HG03460 (cell line): ENCODE results near the gene CADM1.

Experiments
- ATAC-seq: cut with Tn5 transposase; IDR thresholded peaks from one replicate; pipeline ENCODE4 v1.9.1; 2021; ENCODE audit not compliant: unreplicated experiment

Gene CADM1

DNA sequence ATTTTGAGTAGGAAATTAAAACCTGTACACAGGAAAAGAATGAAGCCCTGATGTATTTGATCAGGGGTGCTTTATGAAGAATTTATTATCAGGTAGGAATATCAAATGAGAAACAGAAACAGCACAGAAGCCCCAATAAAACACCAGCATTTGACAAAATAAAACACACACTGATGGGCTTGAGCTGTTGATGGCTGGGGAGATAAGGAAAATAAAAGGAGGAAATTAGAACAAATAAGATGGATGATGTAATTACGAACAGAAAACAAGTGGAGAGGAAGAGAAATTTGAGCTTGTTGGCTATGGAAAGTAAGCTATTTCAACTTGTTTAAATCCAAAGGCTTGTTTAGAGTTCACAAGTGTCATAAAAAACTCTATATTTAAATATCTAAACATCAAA, 213.7 kb downstream of the CADM1 start:
- no peak for ATAC-seq

DNA sequence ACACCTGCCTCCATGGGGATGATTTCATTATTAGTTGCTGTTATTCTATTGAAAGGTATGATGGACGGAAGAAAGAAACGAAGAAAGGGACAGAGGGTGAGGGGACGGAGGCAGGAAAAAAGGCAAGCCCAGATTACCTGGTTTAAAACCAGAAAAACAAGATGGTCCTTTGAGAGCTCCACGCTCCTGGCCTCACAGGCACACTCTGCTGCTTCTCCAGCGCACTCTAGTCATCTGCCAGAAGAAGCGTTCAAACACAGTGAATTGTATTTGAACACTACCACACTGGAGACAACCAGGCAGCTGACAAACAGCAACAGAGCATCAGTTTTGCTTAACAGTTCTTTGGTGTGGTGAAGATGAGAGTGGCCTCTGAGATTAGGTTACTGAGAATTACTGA, 216.9 kb downstream of the CADM1 start:
- ATAC-seq, result no peak

DNA sequence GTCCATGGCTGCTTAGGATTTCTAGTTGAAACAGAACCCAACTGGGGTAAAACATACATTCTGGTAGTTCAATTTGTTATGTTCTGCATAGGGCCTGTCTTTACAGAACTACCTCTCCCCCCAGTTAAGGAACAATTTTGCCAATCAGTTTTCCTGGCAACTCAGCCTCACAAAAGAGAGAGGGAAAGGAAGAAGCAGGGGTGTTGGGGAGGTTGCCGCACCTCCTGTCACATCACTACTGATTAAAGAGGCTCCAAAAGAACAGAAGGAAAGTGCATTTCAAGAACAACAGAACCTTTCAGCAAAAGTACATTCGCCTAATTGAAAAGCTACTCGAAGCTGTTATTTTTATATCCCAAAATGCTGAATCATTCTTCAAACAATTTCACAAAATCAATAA, 217.6 kb downstream of the CADM1 start:
- ATAC-seq, result no peak

DNA sequence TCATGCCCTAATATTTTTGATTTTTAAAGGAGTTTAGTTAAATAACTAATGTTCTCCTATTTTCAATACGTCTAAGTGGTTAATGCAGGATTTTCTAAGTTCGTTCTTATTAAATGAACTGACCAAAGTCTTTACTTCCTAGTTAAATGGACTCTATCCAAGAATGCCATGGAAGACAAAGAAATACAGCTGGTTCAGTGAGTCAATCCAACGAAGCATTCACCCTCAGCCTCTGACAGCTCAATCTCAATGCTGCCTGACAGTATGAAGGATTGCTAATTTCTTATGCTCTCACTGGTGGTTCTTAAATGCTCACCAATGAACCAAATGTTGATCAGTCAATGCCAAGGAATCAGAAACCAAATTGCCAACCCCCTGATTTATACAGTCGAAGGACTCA, 219.4 kb downstream of the CADM1 start:
- ATAC-seq, result no peak

DNA sequence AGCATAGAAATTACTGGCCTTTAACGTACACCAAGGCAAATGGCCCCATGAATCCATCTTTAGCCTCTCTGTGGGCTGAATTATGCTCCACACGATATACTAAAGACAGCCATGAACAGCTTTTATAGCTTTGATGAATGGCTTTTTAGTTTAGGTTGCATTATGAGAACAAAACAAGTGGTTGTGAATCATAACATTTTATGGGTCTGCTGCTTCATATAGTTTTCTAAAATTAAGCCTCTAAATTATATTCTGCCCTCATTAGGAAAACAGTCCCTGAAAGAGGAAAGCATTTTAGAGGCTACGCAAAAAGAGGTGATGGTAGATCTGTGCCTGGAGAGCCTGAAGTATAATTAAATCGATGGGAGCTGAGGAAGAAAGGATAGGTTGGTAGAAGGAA, 221.3 kb downstream of the CADM1 start:
- ATAC-seq, result no peak

DNA sequence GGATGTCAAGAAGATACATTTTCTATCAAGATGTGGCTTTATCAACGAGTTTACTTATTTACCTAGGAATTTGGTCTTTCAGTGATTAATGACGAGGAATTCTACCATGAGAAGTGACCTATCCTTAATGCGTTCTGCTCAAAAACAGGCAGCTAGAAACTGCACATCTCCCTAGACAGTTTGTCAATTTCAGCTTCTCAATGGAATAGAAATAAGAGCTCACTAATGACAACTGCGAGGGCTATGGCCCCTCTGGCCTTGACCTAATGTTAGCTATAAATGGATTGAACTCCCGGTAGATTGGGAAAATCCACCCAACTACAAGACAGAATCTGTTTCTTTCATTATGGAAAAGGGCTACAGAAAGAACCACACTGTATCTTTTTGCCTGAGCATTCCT, 223.4 kb downstream of the CADM1 start:
- ATAC-seq, result no peak

DNA sequence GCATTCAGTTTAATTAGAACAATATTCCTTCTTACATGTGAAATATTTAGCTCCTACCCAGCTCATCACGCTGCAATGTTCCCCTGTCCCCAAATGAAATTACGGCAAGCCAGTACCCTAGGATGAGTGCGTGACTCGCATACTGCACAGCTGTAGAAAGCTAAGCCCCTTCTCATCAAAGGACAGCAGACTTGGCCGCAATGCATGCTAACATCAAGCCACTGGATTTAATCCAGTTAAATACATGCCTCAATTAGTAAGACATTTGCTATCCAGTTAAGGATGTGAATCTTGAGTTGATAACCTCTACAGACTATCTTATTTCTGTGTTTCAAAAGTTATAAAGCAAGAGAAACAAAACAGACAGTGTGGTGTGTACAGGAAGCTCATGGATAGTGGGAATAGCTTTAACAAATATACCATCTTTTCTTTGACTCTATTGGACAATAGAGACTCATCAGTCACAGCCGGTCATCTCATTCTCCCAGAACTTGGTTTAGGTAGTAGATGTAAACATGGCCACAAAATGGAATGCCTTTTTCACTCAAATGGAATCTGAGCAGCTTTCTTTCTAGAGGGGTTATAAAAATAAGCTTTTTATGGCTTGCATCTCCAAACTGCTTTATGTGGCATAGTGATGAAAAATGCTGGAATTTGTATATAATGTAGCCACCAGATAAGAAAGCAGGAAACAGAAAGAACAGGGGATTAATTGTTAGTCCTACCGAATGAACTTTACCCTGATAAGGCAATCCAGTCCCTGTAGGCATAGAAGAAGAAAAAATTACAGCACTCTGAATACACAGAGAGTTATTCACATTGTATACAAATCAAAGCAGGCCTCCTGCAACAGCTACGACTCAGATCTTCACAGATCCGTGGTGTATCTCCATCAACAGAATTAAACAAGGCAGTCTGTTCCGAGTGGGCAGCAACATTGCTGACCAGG, 224.1 kb downstream of the CADM1 start:
- ATAC-seq, result no peak

DNA sequence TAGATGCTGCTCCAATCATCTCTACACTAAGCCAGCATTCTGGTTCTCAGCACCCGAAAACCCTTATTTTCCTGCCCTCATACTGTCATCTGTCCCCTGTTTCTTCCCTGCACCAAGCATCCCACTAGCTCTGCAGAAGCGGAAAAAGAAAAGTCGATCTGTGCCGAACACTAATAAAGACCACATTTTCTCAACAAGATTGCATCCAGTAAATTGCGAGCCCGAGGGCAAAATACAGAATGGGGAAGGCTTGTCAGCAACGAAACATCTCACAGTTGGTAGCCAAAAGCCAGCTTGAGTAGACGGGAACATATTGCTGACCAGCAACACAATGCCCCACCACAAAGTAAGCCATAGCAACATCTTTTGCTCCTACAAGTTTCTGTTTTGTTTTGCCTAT, 227.4 kb downstream of the CADM1 start:
- no peak for ATAC-seq

DNA sequence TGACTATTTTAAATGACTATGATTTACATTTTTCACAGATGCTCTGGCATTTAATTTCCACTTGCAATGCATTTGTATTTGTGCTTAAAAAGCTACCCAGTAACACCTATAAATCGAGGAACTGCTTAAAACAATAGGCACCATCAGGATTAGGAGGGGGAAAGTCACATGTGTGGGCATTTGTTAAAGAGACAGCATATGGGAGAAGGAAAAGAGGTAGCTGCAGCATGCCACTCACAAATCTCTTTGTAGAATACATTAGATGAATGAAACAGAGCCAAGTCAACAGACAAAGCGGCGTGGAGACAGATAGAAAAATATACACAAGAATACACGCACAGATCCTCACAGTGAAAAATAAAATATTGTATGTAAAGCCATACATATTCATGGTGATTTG, 228.0 kb downstream of the CADM1 start:
- ATAC-seq, result no peak

DNA sequence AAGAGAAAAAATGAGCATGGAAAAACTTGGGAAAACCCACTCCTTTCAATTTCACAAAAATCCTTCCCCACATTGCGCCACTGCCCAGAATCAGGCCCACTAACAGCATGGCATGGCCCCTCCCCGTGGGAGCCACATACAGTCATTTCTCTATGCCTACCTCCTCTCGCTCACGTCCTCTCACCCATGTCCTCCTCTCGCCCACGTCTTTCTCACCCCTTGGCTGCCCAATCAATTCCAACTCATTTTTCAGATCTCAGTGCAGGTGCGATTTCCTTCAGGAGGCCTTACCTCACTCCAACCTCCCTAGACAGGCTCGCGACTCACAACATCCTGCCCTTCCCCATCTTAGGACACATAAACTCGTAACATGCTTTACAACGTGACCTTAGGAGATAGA, 229.2 kb downstream of the CADM1 start:
- no peak for ATAC-seq

DNA sequence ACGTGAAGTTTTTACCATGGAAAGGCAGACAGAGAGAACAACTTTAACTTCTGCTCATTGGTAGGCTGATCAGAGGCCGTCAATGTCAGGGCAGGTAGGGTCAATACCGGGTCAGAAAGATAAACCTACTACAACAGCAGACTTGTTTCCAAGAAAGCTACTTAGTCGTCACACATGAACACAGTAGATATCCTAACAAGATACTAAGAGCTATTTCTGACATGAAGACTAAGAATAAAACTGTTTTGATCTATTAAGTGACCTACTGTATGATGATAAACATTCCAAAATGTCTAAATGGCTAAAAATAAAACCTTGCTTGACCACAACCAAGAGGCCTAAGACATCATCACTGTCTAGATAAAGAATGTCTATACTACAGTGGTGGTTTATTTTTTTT, 231.3 kb downstream of the CADM1 start:
- no peak for ATAC-seq

DNA sequence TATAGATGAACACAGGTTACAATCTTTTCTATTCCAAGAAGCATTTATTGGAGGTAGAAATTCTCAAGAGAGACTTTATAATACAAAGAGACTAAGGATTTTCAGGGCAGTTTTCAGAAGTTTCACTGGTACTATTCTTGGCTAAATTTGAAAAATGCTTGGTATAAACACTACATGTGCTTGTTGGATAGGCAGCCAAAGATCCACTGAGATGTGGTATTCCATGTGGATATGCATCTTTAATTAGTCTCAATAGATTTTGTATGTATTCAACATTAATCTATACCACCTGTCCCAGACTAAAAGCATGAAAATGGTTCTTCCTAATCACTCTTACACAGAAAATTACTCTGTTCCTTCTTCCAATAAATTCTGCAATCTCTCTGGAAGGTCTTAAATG, 232.6 kb downstream of the CADM1 start:
- no peak for ATAC-seq

DNA sequence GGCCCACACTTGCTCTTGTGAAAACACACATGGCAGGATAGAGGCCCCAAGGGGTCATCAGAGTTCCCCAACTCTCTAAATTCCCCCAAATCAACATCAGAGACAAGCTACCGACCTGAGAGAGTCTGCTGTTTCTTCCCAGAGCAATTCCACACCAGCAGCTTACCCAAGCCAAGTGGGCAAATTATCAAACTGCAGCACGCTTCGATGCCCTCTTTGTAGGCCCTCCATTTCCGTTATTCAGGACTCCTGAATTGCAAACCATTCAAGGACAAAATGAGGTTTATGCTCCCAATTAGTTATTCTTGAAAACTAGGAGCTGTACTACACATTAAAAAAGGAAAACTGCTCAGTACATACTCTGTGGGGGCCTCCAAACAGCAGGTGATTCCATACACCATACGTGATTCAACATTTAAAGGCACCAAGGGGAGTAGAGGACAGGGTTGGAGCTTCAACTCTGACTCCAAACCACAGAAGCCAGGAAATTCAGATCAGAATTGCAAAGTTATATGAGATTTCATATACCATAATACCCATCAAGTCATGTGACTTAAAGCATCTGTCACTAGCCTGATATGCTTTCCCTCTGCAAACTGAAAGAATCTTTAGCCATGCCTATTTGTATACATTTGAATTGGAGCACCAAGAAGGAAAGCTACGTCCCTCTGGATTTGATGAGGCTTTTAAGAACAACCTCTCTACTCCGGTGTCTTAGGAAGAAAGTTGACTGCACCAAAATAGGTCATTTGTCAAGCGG, 234.8 kb downstream of the CADM1 start:
- ATAC-seq, result no peak

DNA sequence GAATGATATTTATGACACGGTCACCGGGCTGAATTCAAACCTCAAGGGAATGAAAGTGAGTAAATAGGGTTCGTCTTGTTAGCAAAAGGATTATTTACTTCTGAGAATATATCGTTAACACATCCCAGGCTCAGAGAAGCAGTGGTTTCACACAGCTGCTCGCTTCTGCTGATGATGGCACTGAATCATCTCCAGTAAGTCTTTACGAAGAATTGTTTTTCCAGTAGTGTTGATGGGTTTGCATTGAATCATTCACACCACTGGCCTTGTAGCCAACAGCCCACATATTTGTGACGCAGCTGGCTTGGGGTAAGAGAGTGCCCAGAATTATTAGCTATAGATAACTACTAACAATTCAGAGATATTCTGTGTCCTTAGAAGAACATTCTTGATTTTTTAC, 236.3 kb downstream of the CADM1 start:
- ATAC-seq, result no peak

DNA sequence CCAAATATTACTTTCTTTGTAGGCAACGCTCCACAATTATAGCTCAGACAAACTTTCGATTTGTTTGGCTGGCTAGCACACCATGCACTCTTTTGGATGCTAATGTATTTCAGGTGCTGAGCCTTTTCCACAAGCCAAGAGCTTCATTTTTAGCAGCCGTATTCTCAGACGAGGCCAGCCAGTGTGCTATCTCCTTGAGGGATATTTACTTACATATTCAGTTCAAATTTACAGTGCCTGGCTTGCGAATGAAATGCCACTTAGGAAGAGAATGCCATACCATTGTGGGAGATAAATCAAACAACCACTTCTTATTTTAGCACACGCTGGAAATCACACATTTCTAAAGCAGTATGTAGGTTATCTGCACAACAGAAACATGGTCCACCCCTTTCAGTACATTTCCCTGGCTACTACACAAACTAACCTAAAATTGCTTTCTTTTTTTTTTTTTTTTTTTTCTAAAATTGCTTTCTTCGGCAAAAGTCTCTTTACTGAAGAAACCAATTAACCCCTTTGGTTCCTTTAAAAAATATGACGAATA, 236.9 kb downstream of the CADM1 start:
- ATAC-seq, result no peak

DNA sequence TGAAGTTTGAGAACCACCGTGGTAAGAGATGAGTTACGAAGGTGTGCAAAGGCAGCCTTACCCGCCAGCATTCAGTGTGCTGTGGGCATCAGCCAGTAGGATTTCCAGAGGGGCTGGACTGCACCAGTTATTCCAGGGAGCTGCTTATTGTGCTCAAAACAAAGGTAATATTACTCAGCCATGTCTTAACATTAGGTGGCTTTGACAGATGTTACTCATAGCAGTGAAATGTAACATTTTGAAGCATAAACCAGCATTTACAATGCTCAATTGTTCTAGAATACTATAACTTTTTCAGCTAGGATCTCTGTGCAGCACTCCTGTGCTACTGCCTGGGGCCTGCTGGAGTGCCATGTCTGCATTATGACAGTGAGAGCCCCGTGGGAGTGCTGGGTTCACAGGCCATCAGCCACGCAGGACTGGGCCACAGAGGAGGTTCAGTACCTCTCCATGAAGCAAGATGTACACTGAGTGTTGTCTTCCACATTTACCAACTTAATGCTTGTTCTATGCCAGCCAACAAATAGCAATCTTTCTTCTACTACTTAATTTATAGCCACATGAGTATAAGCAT, 238.1 kb downstream of the CADM1 start:
- ATAC-seq, result no peak

DNA sequence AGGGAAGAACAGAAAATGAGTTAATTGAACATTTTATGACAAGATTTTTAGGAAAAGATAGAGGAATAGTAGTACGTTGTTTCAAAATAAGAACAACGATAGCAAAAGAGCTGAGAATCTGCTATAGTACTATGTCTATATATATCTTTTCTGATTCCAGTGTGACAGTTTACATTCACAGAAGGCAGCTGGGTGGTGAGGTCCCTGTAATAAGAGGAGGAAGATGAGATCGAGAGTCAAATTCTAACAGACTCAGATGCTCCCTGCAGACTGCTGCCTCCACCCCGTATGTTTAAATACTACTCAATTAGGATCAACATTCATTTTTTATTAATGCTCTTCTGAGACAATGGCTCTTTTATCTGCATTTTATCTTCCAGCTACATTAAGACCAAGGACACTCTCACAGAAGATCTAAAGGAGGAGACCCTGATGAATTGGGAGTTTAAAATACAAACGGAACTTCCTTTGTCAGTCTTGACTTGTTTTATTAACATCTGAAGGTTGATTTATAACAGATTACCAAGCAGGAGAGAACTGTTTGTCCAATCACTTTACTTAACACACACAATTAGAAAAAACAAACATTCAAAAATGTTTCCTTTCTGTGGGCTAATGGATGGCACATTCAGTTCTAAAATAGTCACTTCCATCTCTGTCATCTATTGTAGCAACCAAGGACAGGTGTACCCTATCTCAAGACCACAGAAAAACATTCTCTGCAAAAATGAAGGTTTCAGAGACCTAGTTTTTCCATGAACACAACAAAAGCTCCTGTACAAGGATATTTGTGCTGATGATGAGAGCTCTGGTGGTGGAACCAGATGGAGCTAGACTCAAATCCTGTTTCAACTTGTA, 240.2 kb downstream of the CADM1 start:
- ATAC-seq, result no peak

DNA sequence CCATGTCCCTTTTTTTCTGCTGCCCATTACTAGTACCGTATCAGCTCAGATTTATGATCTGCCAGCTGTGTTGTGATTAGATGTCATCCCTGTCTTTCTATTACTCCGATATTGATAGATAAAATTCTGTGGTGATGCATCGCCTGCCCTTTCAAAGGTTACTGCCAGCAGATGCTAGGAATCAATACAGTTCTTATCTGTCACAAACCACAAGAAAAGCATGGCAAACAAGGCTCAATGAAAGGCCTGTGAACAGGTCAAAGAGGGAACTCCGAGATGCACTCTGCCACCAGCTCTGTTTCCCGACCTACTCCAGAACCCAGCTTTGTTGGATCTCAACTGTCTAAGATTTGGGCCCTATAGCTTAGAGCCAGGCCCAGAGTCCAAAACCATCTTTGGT, 246.0 kb downstream of the CADM1 start:
- ATAC-seq, result no peak

DNA sequence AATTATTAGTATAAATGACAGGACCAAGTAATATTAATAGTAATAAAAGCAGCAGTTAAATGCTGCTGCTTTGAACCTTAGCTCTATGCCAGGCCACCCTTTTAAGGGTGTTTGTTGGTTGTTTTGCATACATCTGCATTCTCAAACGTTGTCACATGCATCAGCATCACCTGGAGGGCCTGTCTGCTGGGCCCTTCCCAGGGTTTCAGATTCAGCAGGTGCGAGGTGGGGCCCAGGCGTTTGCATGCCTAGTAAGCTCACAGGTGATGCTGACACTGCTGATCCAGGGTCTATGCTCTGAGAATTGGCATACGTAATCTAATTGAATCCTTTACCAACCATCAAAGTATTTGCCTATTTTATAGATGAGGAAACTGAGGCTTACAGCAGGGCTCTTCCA, 246.5 kb downstream of the CADM1 start:
- no peak for ATAC-seq

DNA sequence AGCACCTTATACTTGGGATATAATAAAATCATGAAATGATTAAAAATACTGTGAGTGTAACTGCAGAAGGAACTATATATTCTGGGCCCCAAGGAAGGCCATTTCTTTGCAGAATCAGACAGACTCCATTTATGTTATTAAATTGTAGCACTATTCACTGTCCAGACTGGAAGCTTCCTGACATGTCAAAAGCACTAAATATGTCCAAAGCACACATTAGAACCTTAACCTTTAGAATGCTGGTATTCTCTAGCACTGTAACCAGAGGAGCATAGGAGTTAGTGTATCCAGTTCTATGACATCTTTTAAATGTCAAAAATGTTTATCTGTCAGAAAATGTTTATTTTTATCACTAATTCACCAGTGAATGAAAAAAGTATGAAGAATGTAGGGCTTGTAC, 246.9 kb downstream of the CADM1 start:
- ATAC-seq, result no peak
